Measurements from ENCODE around the gene IGSF3.

- no peak for TF ChIP-seq CTCF (IDR thresholded peaks at IDR 0.05; ENCODE audit: low read length)
- TF ChIP-seq EZH2phosphoT487 (IDR thresholded peaks at IDR 0.05; ENCODE audit: low read length): no peak
Observed at GRCh38 chr1:116717318-116717717, 49.8 kb upstream of the IGSF3 start.

Measured in MM.1S (cell line).